Lower leg skin (tissue), 4 donors: Measurements from ENCODE around the gene TUBA1C. TPM values are rescaled to one million over a fixed set of nuclear protein-coding genes. Genes with fewer than 3 reads are reported as not detected.
"Not testable (repeated sequence)": the region's sequence is repeated elsewhere in the genome, so short reads cannot be mapped to it uniquely, and the experiment has no call there.

ENCODE experiments used
- DNase-seq, 2 donors: peaks; one replicate each; pipeline ENCODE4 v3.0.0-alpha.2; 2019; ENCODE audit warnings: low spot score in 2 of 2
- H3K4me3 ChIP-seq: fragments of 200-600 bp; sonication (generic); 2 replicates; pipeline ENCODE4 v1.5.1; 2017; ENCODE audit warnings: mild to moderate bottlenecking, low read depth; ENCODE audit not compliant: poor library complexity, severe bottlenecking
- CTCF ChIP-seq, 3 donors: fragments of 450-650 bp; IDR thresholded peaks; one replicate each; pipeline ENCODE4 v1.5.1; 2016; ENCODE audit warnings: antibody characterized with exemption in 3 of 3, mild to moderate bottlenecking in 3 of 3, moderate library complexity in 2 of 3
- POLR2A ChIP-seq, 2 donors: fragments of 450-650 bp; IDR thresholded peaks; one replicate each; pipeline ENCODE4 v1.6.1; 2016 to 2017; ENCODE audit warnings: antibody characterized with exemption in 2 of 2, mild to moderate bottlenecking in 1 of 2, moderate library complexity in 1 of 2
- WGBS, 2 donors: methylation state at CpG; one replicate each; pipeline ENCODE4 v1.1.5; 2018; 5-methylcytosine and 5-hydroxymethylcytosine counted together
- intact Hi-C: fragments of 100-400 bp; cut with DNase I; formaldehyde crosslinking; loops from one replicate; pipeline ENCODE4 v1.15.0; 2023; ENCODE audit warnings: low total_unique reads
- total RNA-seq, 4 donors: library from RNA; depleted of rRNA; stranded (reverse); fragments of >200 nt; gene quantifications; one replicate each; pipeline ENCODE4 v1.1.0, GENCODE V29; 2016

Gene TUBA1C
- total RNA-seq, 4 donors from 2014 or later, result 211 to 475 (median 280) TPM

GRCh38 chr12:49297695-49298060, 32.8 kb downstream of the TUBA1C start:
- 21 to 22% methylated on average over 8 of the region's 8 CpGs for WGBS, 2 donors
- no peak for DNase-seq
- intact Hi-C loops, result no loop called here
- H3K4me3 ChIP-seq, result no peak overlapping the region
- TF ChIP-seq CTCF (IDR thresholded peaks at IDR 0.05), result no peak
- TF ChIP-seq POLR2A (IDR thresholded peaks at IDR 0.05), result no peak

- no peak overlapping the region for H3K4me3 ChIP-seq
- intact Hi-C loops, result no loop called here
- no peak for DNase-seq
- TF ChIP-seq POLR2A (IDR thresholded peaks at IDR 0.05) (no peak), CTCF (IDR thresholded peaks at IDR 0.05) (no peak)
- 60 to 75% methylated on average over 6 of the region's 6 CpGs for WGBS, 2 donors
Observed at GRCh38 chr12:49298160-49298559, 33.3 kb downstream of the TUBA1C start.

- WGBS, 2 donors, result 67 to 76% methylated on average over 4 of the region's 4 CpGs
- no peak for DNase-seq
- intact Hi-C loops, result no loop called here
- TF ChIP-seq POLR2A (IDR thresholded peaks at IDR 0.05), result no peak
- no peak for TF ChIP-seq CTCF (IDR thresholded peaks at IDR 0.05)
- H3K4me3 ChIP-seq, result no peak overlapping the region
Observed at GRCh38 chr12:49301760-49302159, 36.9 kb downstream of the TUBA1C start.

GRCh38 chr12:49304161-49304560, 39.3 kb downstream of the TUBA1C start:
- no peak for DNase-seq
- 51 to 66% methylated on average over 2 of the region's 2 CpGs for WGBS, 2 donors
- intact Hi-C loops, result no loop called here
- TF ChIP-seq POLR2A (IDR thresholded peaks at IDR 0.05) (no peak), CTCF (IDR thresholded peaks at IDR 0.05) (no peak)
- no peak overlapping the region for H3K4me3 ChIP-seq

- DNase-seq, result no peak
- TF ChIP-seq POLR2A (IDR thresholded peaks at IDR 0.05), result no peak
- no peak for TF ChIP-seq CTCF (IDR thresholded peaks at IDR 0.05)
- H3K4me3 ChIP-seq, result no peak overlapping the region
- intact Hi-C loops, result no loop called here
- WGBS, 2 donors, result 82 to 84% methylated on average over 6 of the region's 6 CpGs
Observed at GRCh38 chr12:49305762-49306510, 41.1 kb downstream of the TUBA1C start.

GRCh38 chr12:49309386-49309785, 44.5 kb downstream of the TUBA1C start:
- WGBS, 2 donors, result 89 to 93% methylated on average over 7 of the region's 7 CpGs
- DNase-seq, result peak in 1 of 2 donors; percentile 53
- intact Hi-C loops, result no loop called here
- H3K4me3 ChIP-seq, result no peak overlapping the region
- no peak for TF ChIP-seq CTCF (IDR thresholded peaks at IDR 0.05)
- no peak for TF ChIP-seq POLR2A (IDR thresholded peaks at IDR 0.05)

- WGBS, 2 donors, result 69 to 78% methylated on average over 3 of the region's 3 CpGs
- DNase-seq, intact Hi-C loops: not testable (repeated sequence)
Observed at GRCh38 chr12:49310451-49311000, 45.6 kb downstream of the TUBA1C start.

More at GRCh38 chr12:49310451-49311000, 45.6 kb downstream of the TUBA1C start:
- H3K4me3 ChIP-seq, result not testable (repeated sequence)
